ENCODE measurements around the gene TFR2.

DNA sequence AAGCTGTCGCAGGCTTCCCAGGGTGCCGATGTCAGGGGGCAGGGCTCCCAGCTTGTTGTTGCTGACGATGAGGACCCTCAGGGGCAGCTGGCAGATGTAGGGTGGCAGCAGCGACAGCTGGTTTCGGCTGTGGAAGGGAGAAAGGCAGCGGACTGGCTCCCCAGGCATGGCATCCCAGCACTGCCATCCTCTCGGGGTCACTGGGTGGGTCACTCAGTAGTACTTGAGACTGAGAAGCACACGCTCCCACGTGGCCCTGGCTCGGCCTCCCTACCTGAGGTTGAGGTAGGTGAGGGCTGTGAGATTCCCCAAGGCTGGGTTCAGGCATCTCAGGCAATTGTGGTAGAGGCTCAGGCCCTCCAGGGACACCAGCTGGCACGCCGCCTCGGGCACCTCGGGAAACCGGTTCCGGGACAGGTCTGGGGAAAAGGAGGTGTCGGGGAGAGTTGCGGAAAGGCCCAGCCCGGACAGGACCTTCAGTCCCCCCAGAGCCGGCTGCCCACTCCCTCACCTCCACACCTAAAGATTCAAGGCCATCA lies 59.2 kb downstream of the TFR2 start:
- TF ChIP-seq POLR2A (IDR thresholded peaks at IDR 0.05) (no peak), POLR2AphosphoS5 (IDR thresholded peaks at IDR 0.05; ENCODE audit: insufficient read depth in 1 of 2, low read depth in 1 of 2) (no peak)
